ENCODE data around the gene GTSE1. TPM values are rescaled to one million over a fixed set of nuclear protein-coding genes. Genes with fewer than 3 reads are reported as not detected.

The GTSE1 gene
- total RNA-seq, 1 donor from 2014 or later, result 0.26 TPM

- H3K4me3 ChIP-seq (ENCODE audit: low read depth, low read length), result no peak overlapping the region
- peaks cover 45% of the 10 kb centered on the region for H3K36me3 ChIP-seq (ENCODE audit: control insufficient read depth, insufficient read depth, low read length)
- H3K27me3 ChIP-seq (ENCODE audit: control insufficient read depth, insufficient read depth, low read length), result no peaks in the 10 kb centered on the region
- DNase-seq (ENCODE audit: low read depth) (no peak), FAIRE-seq (no peak)
- no peak for TF ChIP-seq CTCF (IDR thresholded peaks at IDR 0.05; ENCODE audit: insufficient read depth, low read length, severe bottlenecking)
Observed at GRCh38 chr22:46379066-46379930, 82.6 kb downstream of the GTSE1 start.

- Histone ChIP-seq H3K36me3 (ENCODE audit: control insufficient read depth, insufficient read depth, low read length) (peaks cover 43% of the 10 kb centered on the region), H3K4me3 (ENCODE audit: low read depth, low read length) (no peak overlapping the region), H3K27me3 (ENCODE audit: control insufficient read depth, insufficient read depth, low read length) (no peaks in the 10 kb centered on the region)
- DNase-seq (ENCODE audit: low read depth) (no peak), FAIRE-seq (peak; percentile 47)
- no peak for TF ChIP-seq CTCF (IDR thresholded peaks at IDR 0.05; ENCODE audit: insufficient read depth, low read length, severe bottlenecking)
Observed at GRCh38 chr22:46380069-46380468, 83.4 kb downstream of the GTSE1 start.

Other genes starting within 250 kb of the GTSE1 start
- gene PPARA, start 146.3 kb upstream of the GTSE1 start, total RNA-seq, result 7.6 and 10.5 TPM in 2 replicates
- gene CDPF1, start 46.6 kb upstream of the GTSE1 start, total RNA-seq, result 8.7 and 9.5 TPM in 2 replicates
- gene PKDREJ, start 33.5 kb upstream of the GTSE1 start, total RNA-seq, result not detected in 2 replicates
- 5.4 and 8.4 TPM in 2 replicates for gene TTC38, start 28.9 kb upstream of the GTSE1 start, total RNA-seq
- gene TRMU, start 38.8 kb downstream of the GTSE1 start, total RNA-seq, result 32.3 and 38.7 TPM in 2 replicates
- gene CELSR1, start 240.8 kb downstream of the GTSE1 start, total RNA-seq, result 39.0 and 60.0 TPM in 2 replicates